SH-SY5Y (cell line): ENCODE measurements around the gene PLPPR5.

Source experiments
- GATA2 ChIP-seq: IDR thresholded peaks from 2 replicates; pipeline ENCODE4 v1.6.1; 2011; ENCODE audit warnings: mild to moderate bottlenecking, low read depth, low read length
- GATA3 ChIP-seq: IDR thresholded peaks from 2 replicates; pipeline ENCODE4 v1.6.1; 2011; ENCODE audit warnings: low read depth, mild to moderate bottlenecking, low read length, moderate library complexity

GRCh38 chr1:98963064-98963758 lies 41.5 kb downstream of the PLPPR5 start:
- TF ChIP-seq GATA3 (no peak), GATA2 (no peak)
